Activated CD4-positive, alpha-beta T cell treated with anti-CD3 and anti-CD28 coated beads for 4 hours (primary cell): ENCODE results near the gene RAPGEF1.
"Not testable (repeated sequence)": the region's sequence is repeated elsewhere in the genome, so short reads cannot be mapped to it uniquely, and the experiment has no call there.

ENCODE experiments used
- DNase-seq, 2 donors: peaks; one replicate each; pipeline ENCODE4 v3.0.0-alpha.2; 2020

The RAPGEF1 gene

GRCh38 chr9:131683094-131683493, 56.8 kb downstream of the RAPGEF1 start:
- DNase-seq = not testable (repeated sequence)

GRCh38 chr9:131682261-131682660, 57.6 kb downstream of the RAPGEF1 start:
- no peak for DNase-seq

GRCh38 chr9:131681826-131682225, 58.0 kb downstream of the RAPGEF1 start:
- DNase-seq = not testable (repeated sequence)

GRCh38 chr9:131681108-131681507, 58.8 kb downstream of the RAPGEF1 start:
- DNase-seq = not testable (repeated sequence)

GRCh38 chr9:131679261-131680020, 60.4 kb downstream of the RAPGEF1 start:
- DNase-seq = no peak

GRCh38 chr9:131678499-131679111, 61.3 kb downstream of the RAPGEF1 start:
- DNase-seq = peak; percentile 77 to 80

GRCh38 chr9:131677444-131678180, 62.3 kb downstream of the RAPGEF1 start:
- DNase-seq = no peak

GRCh38 chr9:131677049-131677443, 62.8 kb downstream of the RAPGEF1 start:
- DNase-seq = no peak

- peak in 1 of 2 donors; percentile 35 for DNase-seq
Observed at GRCh38 chr9:131676431-131676972, 63.4 kb downstream of the RAPGEF1 start.

- DNase-seq = no peak
Observed at GRCh38 chr9:131675437-131676022, 64.3 kb downstream of the RAPGEF1 start.

GRCh38 chr9:131674425-131675421, 65.2 kb downstream of the RAPGEF1 start:
- DNase-seq = no peak

- DNase-seq = no peak
Observed at GRCh38 chr9:131673531-131673930, 66.3 kb downstream of the RAPGEF1 start.

- no peak for DNase-seq
Observed at GRCh38 chr9:131673068-131673467, 66.8 kb downstream of the RAPGEF1 start.

- no peak for DNase-seq
Observed at GRCh38 chr9:131672451-131672850, 67.4 kb downstream of the RAPGEF1 start.

GRCh38 chr9:131671133-131671520, 68.7 kb downstream of the RAPGEF1 start:
- no peak for DNase-seq

- DNase-seq = no peak
Observed at GRCh38 chr9:131670247-131671132, 69.4 kb downstream of the RAPGEF1 start.

GRCh38 chr9:131669269-131670157, 70.4 kb downstream of the RAPGEF1 start:
- DNase-seq = no peak

- DNase-seq = peak; percentile 69 to 70
Observed at GRCh38 chr9:131668439-131669268, 71.2 kb downstream of the RAPGEF1 start.

GRCh38 chr9:131668057-131668438, 71.8 kb downstream of the RAPGEF1 start:
- DNase-seq = no peak
